Measurements from ENCODE around the gene COX6A2. TPM values are rescaled to one million over a fixed set of nuclear protein-coding genes. Genes with fewer than 3 reads are reported as not detected.

COX6A2 gene
- total RNA-seq, 1 donor from 2014 or later: not detected

DNA sequence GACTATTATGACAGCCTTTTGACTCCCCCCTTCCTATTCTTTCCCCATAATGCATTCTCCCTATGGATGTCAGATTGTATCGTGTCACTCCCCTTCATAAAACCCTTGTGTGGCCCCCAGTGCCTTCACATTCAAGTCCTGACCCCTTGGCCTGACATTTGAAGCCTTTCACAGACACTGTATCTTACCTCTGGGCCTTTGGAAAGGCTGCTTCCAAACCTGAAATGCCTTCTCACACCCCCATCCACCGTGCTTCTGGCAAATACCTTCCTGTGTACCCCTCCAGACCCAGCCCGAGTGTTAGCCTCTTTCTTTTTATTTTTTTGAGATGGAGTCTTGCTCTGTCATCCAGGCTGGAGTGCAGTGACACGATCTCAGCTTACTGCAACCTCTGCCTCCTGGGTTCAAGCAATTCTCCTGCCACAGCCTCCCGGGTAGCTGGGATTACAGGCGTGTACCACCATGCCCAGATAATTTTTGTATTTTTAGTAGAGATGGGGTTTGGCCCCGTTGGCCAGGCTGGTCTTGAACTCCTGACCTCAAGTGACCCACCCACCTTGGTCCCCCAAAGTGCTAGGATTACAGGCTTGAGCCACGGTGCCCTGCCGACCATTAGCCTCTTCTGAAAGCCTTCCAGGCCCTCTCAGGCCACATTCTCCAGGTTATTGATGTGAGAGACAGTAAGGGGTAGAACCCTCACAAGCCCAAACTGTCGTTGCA is 33.2 kb upstream of the COX6A2 start:
- Histone ChIP-seq H3K4me1 (ENCODE audit: insufficient read depth, low read length) (peaks cover 27% of the 10 kb centered on the region), H2AFZ (ENCODE audit: low read depth, low read length) (no peak overlapping the region), H3K9me3 (ENCODE audit: insufficient read depth, low read depth, low read length) (no peaks in the 10 kb centered on the region), H3K9ac (ENCODE audit: low read length) (no peak overlapping the region), H3K79me2 (ENCODE audit: insufficient read depth, low read length) (peaks cover 40% of the 10 kb centered on the region), H3K36me3 (ENCODE audit: insufficient read depth, low read length) (peaks cover 2% of the 10 kb centered on the region), H3K4me3 (ENCODE audit: insufficient read depth, low read depth, low read length) (no peak overlapping the region), H3K27ac (ENCODE audit: low read depth, low read length) (no peak overlapping the region), H3K4me2 (ENCODE audit: low read length) (no peak overlapping the region), H3K27me3 (ENCODE audit: insufficient read depth, low read length) (no peaks in the 10 kb centered on the region), H4K20me1 (ENCODE audit: insufficient read depth, low read length) (peaks cover 22% of the 10 kb centered on the region)
- Mint-ChIP-seq H3K9me3 (ENCODE audit: unreplicated experiment) (peaks cover 3% of the 10 kb centered on the region), H3K27ac (ENCODE audit: unreplicated experiment) (peak overlapping the region; percentile 29), H3K4me3 (ENCODE audit: unreplicated experiment) (peak overlapping the region; percentile 65), H3K4me1 (ENCODE audit: low read depth, unreplicated experiment) (peaks cover 13% of the 10 kb centered on the region), H3K27me3 (ENCODE audit: low read depth, unreplicated experiment) (no peaks in the 10 kb centered on the region), H3K36me3 (ENCODE audit: low read depth, unreplicated experiment) (peaks cover 6% of the 10 kb centered on the region)
- no peak for FAIRE-seq
- TF ChIP-seq, protein P1, sequence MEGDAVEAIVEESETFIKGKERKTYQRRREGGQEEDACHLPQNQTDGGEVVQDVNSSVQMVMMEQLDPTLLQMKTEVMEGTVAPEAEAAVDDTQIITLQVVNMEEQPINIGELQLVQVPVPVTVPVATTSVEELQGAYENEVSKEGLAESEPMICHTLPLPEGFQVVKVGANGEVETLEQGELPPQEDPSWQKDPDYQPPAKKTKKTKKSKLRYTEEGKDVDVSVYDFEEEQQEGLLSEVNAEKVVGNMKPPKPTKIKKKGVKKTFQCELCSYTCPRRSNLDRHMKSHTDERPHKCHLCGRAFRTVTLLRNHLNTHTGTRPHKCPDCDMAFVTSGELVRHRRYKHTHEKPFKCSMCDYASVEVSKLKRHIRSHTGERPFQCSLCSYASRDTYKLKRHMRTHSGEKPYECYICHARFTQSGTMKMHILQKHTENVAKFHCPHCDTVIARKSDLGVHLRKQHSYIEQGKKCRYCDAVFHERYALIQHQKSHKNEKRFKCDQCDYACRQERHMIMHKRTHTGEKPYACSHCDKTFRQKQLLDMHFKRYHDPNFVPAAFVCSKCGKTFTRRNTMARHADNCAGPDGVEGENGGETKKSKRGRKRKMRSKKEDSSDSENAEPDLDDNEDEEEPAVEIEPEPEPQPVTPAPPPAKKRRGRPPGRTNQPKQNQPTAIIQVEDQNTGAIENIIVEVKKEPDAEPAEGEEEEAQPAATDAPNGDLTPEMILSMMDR (IDR thresholded peaks at IDR 0.05; ENCODE audit: insufficient read depth, low read depth, low read length): no peak
- no peak for TF ChIP-seq EZH2 (IDR thresholded peaks at IDR 0.05; ENCODE audit: insufficient read depth, low read length)
- DNase-seq (ENCODE audit: low read depth): no peak

GRCh38 chr16:31460582-31461002 is 32.4 kb upstream of the COX6A2 start:
- Mint-ChIP-seq H3K36me3 (ENCODE audit: low read depth, unreplicated experiment) (peaks cover 6% of the 10 kb centered on the region), H3K9me3 (ENCODE audit: unreplicated experiment) (peaks cover 3% of the 10 kb centered on the region), H3K27me3 (ENCODE audit: low read depth, unreplicated experiment) (no peaks in the 10 kb centered on the region), H3K4me3 (ENCODE audit: unreplicated experiment) (peak overlapping the region; percentile 85), H3K4me1 (ENCODE audit: low read depth, unreplicated experiment) (peaks cover 18% of the 10 kb centered on the region), H3K27ac (ENCODE audit: unreplicated experiment) (peak overlapping the region; percentile 95)
- peak overlapping the region; percentile 68 for H3K4me3 ChIP-seq (ENCODE audit: insufficient read depth, low read depth, low read length)
- H4K20me1 ChIP-seq (ENCODE audit: insufficient read depth, low read length): peaks cover 28% of the 10 kb centered on the region
- TF ChIP-seq EZH2 (IDR thresholded peaks at IDR 0.05; ENCODE audit: insufficient read depth, low read length): no peak
- TF ChIP-seq, protein P1 (IDR thresholded peaks at IDR 0.05; ENCODE audit: insufficient read depth, low read depth, low read length): peak; percentile 84
- no peaks in the 10 kb centered on the region for H3K9me3 ChIP-seq (ENCODE audit: insufficient read depth, low read depth, low read length)
- DNase-seq (ENCODE audit: low read depth) (peak; percentile 37), FAIRE-seq (no peak)
- H3K9ac ChIP-seq (ENCODE audit: low read length): peak overlapping the region; percentile 72
- peaks cover 47% of the 10 kb centered on the region for H3K79me2 ChIP-seq (ENCODE audit: insufficient read depth, low read length)
- H3K27ac ChIP-seq (ENCODE audit: low read depth, low read length): peak overlapping the region; percentile 58
- H3K27me3 ChIP-seq (ENCODE audit: insufficient read depth, low read length): no peaks in the 10 kb centered on the region
- peak overlapping the region; percentile 90 for H3K4me2 ChIP-seq (ENCODE audit: low read length)
- H2AFZ ChIP-seq (ENCODE audit: low read depth, low read length): no peak overlapping the region
- H3K4me1 ChIP-seq (ENCODE audit: insufficient read depth, low read length): peaks cover 31% of the 10 kb centered on the region
- H3K36me3 ChIP-seq (ENCODE audit: insufficient read depth, low read length): peaks cover 2% of the 10 kb centered on the region
